ENCODE data around the gene ADCY6. TPM values are rescaled to one million over a fixed set of nuclear protein-coding genes. Genes with fewer than 3 reads are reported as not detected.

The ADCY6 gene
- total RNA-seq (2022) (21.9 and 33.2 TPM in 2 replicates), Bru-seq, nascent RNA (percentile 55 among the genes with signal in this experiment), BruChase-seq, experiment 1, labeled RNA remaining after a 6-hour chase (percentile 83 among the genes with signal in this experiment), BruChase-seq, experiment 2, labeled RNA remaining after a 2-hour chase (percentile 71 among the genes with signal in this experiment)
- long read RNA-seq, partial matches to known transcripts: 5 of 20 reads
- long read RNA-seq, other reads (novel, unspliced or antisense): 15 of 20 reads

DNA sequence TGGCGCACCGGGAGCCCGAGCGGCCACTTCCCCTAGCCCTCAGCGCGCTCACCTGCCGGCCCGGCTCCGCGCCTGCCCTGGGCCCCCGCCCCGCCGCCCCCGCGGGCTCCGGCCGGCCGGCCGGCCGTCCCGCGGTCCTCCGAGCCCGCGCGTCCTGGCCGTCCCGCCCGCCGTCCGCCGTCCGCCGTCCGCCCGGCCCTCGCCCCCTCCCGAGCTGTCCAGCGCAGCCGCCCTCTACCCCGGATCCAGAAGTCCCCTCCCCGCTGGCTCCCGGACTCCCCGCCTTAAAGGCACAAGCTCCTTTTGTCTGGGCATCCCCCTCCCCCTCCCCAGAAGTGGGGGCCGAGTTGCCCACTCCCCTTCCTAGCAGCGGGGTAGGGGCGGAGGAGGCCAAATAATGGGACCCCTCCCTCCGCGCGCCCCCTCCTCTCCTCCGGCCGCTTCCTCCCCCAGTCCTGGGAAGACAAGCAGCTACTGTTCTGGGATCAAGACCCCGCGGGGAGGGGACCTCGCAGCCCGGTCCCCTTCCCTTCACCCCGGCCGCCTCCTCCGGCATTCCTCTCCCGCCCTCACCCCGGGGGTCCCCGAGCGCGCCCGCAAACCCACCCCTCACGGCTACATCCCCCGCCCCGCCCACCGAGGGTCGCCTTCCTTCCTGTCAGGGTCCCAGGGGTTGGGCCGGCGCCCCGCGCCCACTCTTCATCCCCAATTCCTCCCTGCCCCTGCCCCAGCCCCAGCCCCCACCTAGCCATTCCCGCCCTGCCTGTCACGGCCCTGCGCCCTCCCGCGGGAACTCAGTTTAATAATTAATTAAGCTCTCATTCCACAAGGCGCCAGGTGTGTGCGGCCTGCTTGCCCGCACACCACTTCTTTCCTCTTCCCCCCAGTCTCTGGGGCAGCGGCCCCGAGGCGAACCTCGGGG lies at the start of gene ADCY6:
ADCY6 (minus strand) TSS at position 236 of the 922 bp plus-strand sequence. CDS start 5,655 bp downstream, outside the sequence.
- Mint-ChIP-seq H3K4me1 (ENCODE audit: insufficient read depth, unreplicated experiment) (peaks cover 22% of the 10 kb centered on the region), H3K4me3 (ENCODE audit: unreplicated experiment) (peak within 1 kb of the TSS; percentile 86), H3K27me3 (ENCODE audit: insufficient read depth, unreplicated experiment) (no peaks in the 10 kb centered on the region), H3K27ac (ENCODE audit: low read depth, unreplicated experiment) (peak within 1 kb of the TSS; percentile 95), H3K36me3 (ENCODE audit: insufficient read depth, unreplicated experiment) (no peaks in the 10 kb centered on the region), H3K9me3 (ENCODE audit: unreplicated experiment) (no peaks in the 10 kb centered on the region)
- TF ChIP-seq, protein P1, sequence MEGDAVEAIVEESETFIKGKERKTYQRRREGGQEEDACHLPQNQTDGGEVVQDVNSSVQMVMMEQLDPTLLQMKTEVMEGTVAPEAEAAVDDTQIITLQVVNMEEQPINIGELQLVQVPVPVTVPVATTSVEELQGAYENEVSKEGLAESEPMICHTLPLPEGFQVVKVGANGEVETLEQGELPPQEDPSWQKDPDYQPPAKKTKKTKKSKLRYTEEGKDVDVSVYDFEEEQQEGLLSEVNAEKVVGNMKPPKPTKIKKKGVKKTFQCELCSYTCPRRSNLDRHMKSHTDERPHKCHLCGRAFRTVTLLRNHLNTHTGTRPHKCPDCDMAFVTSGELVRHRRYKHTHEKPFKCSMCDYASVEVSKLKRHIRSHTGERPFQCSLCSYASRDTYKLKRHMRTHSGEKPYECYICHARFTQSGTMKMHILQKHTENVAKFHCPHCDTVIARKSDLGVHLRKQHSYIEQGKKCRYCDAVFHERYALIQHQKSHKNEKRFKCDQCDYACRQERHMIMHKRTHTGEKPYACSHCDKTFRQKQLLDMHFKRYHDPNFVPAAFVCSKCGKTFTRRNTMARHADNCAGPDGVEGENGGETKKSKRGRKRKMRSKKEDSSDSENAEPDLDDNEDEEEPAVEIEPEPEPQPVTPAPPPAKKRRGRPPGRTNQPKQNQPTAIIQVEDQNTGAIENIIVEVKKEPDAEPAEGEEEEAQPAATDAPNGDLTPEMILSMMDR (IDR thresholded peaks at IDR 0.05; ENCODE audit: unreplicated experiment): no peak
- no TSS peak for BruUV-seq (replicated peaks)
- DNase-seq (ENCODE audit: unreplicated experiment): peak; percentile 68
- ChIA-PET POLR2A (interaction anchor here (0.6 to 2.6 kb wide), 10 partner anchors 9 to 321 kb away, joined by 3 to 19 read pairs (median 4); partner anchors contain the start of genes CCNT1 and KANSL2), CTCF (interaction anchor here (0.7 to 1.7 kb wide), 3 partner anchors 26 to 35 kb away, joined by 3 to 9 read pairs (median 3); no protein-coding TSS in a partner anchor)
- intact Hi-C loops (cut with micrococcal nuclease): no loop called here

DNA sequence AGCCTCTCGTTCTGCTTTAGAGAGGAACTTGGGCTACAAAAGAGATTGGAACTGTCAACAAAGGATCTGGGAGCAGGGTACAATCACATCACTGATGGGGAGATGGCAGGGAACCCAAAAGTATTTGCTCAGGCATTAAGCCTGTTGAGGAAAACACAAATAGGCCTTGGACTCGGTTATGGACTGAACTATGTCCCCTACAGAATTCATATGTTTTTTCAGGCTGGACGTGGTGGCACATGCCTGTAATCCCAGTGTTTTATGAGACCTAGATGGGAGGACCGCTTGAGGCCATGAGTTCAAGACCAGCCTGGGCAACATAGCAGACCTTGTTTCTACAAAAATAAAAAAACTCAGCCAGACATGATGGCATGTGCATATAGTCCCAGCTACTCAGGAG lies 49.2 kb upstream of the ADCY6 start:
- ChIA-PET POLR2A (no interaction called here), CTCF (interaction anchor here (1.2 to 1.5 kb wide), 2 partner anchors 15 to 52 kb away, joined by 3 to 6 read pairs; no protein-coding TSS in a partner anchor)
- intact Hi-C loops (cut with micrococcal nuclease): no loop called here
- no peak for DNase-seq (ENCODE audit: unreplicated experiment)
- Mint-ChIP-seq H3K27ac (ENCODE audit: low read depth, unreplicated experiment) (no peak overlapping the region), H3K4me1 (ENCODE audit: insufficient read depth, unreplicated experiment) (no peaks in the 10 kb centered on the region), H3K4me3 (ENCODE audit: unreplicated experiment) (no peak overlapping the region), H3K27me3 (ENCODE audit: insufficient read depth, unreplicated experiment) (no peaks in the 10 kb centered on the region), H3K36me3 (ENCODE audit: insufficient read depth, unreplicated experiment) (peaks cover 89% of the 10 kb centered on the region), H3K9me3 (ENCODE audit: unreplicated experiment) (no peaks in the 10 kb centered on the region)
- BruUV-seq (replicated peaks): no TSS peak
- TF ChIP-seq, protein P1 (IDR thresholded peaks at IDR 0.05; ENCODE audit: unreplicated experiment): no peak

DNA sequence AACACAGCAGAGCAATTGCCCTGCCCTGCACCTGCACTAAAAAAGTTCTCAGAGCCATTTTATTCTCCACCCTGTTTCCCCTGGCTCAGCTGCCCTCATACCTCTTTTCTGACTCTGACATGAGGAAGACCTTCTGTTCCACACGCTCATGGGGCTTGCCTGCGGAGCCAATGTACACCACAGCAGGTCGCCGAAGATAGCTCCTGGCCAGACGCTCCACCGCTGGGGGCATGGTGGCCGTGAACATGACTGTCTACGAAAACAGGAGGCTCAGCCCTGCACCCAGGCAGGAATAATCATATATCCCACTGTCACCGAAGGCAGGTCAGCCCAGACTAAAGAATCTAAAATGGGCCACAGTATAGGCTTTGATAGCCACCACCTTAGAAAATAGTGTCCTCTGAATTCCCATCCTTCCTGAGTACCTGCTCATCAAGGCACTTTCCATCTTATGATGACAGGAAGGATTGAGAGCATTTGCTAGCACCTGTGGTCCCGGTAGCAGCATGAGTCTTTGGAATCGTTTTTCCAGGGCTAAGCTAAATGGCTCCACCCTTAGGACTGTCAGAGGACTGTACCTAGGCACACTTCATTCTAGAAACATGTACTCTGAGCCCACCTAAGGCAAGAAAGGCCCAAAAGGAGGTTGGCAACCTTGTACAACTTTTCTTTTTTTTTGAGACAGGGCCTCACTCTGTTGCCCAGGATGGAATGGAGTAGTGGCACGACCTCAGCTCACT lies 43.6 kb upstream of the ADCY6 start:
- DNase-seq (ENCODE audit: unreplicated experiment): no peak
- Mint-ChIP-seq H3K27me3 (ENCODE audit: insufficient read depth, unreplicated experiment) (no peaks in the 10 kb centered on the region), H3K4me3 (ENCODE audit: unreplicated experiment) (no peak overlapping the region), H3K4me1 (ENCODE audit: insufficient read depth, unreplicated experiment) (no peaks in the 10 kb centered on the region), H3K27ac (ENCODE audit: low read depth, unreplicated experiment) (no peak overlapping the region), H3K9me3 (ENCODE audit: unreplicated experiment) (no peaks in the 10 kb centered on the region), H3K36me3 (ENCODE audit: insufficient read depth, unreplicated experiment) (peaks cover 87% of the 10 kb centered on the region)
- BruUV-seq (replicated peaks): no TSS peak
- CTCF ChIA-PET: interaction anchor here (0.6 to 0.7 kb wide), 2 partner anchors 20 to 144 kb away, joined by 3 read pairs; no protein-coding TSS in a partner anchor
- intact Hi-C loops (cut with micrococcal nuclease): no loop called here
- TF ChIP-seq, protein P1 (IDR thresholded peaks at IDR 0.05; ENCODE audit: unreplicated experiment): no peak
- POLR2A ChIA-PET: interaction anchor here (0.6 to 1.8 kb wide), 3 partner anchors 17 to 35 kb away, joined by 3 to 5 read pairs (median 4); partner anchors contain the start of gene DDX23

Data from MCF 10A (cell line).